GM18909 (cell line): ENCODE measurements around the gene ERLIN1.

Source experiments
- ATAC-seq: cut with Tn5 transposase; IDR thresholded peaks from one replicate; pipeline ENCODE4 v1.9.1; 2021; ENCODE audit warnings: mild to moderate bottlenecking; ENCODE audit not compliant: unreplicated experiment, poor library complexity

Gene ERLIN1

GRCh38 chr10:100101192-100102076 lies 84.4 kb downstream of the ERLIN1 start:
- no peak for ATAC-seq

GRCh38 chr10:100100651-100101184 lies 85.1 kb downstream of the ERLIN1 start:
- ATAC-seq = no peak
